Caco-2 (cell line): ENCODE measurements around the gene FADS3. TPM values are rescaled to one million over a fixed set of nuclear protein-coding genes. Genes with fewer than 3 reads are reported as not detected.
A peak's percentile ranks its signal among the peaks of the same experiment; 100 is the strongest.

Experiments used
- BruUV-seq: library from RNA; stranded (reverse); fragments of 400-500 nt; replicated peaks from 2 replicates; lab custom pipeline; 2021; lab: Mats Ljungman, UMichigan
- CTCF ChIA-PET: fragments of 300-600 bp; sonication (Branson Sonifier 250); formaldehyde crosslinking; loops from one replicate; lab custom pipeline; 2022; ENCODE audit warnings: antibody characterized with exemption; lab: Charles Lee
- POLR2A ChIA-PET: fragments of 300-600 bp; sonication (Branson Sonifier 250); formaldehyde crosslinking; loops from one replicate; lab custom pipeline; 2022; ENCODE audit warnings: antibody characterized with exemption; lab: Charles Lee
- DNase-seq, 2 experiments: peaks; one replicate each; pipeline versions ENCODE4 v3.0.0 to v3.0.0-alpha.2; 2020 to 2022
- H3K27me3 ChIP-seq: replicated peaks from 2 replicates; pipeline ENCODE4 v1.6.0; 2011; ENCODE audit warnings: low read length; ENCODE audit not compliant: control insufficient read depth, insufficient read depth
- H3K36me3 ChIP-seq: 2 replicates; pipeline ENCODE4 v1.5.1; 2011; ENCODE audit warnings: low read length; ENCODE audit not compliant: control insufficient read depth, insufficient read depth
- H3K4me1 ChIP-seq: fragments of 250-450 bp; sonication (Bioruptor Pico); 2 replicates; pipeline ENCODE4 v1.5.1; 2020; ENCODE audit warnings: mild to moderate bottlenecking
- H3K4me3 ChIP-seq: 2 replicates; pipeline ENCODE4 v1.5.1; 2011; ENCODE audit warnings: low read depth, mild to moderate bottlenecking, control low read depth, low read length
- H3K9me3 ChIP-seq: fragments of 250-450 bp; sonication (Bioruptor Pico); 2 replicates; pipeline ENCODE4 v1.5.1; 2020; ENCODE audit warnings: mild to moderate bottlenecking, moderate library complexity
- H3K27ac Mint-ChIP-seq: one replicate; pipeline ENCODE4 v1.8.0; 2022; ENCODE audit warnings: mixed read lengths; ENCODE audit not compliant: unreplicated experiment
- H3K27me3 Mint-ChIP-seq: one replicate; pipeline ENCODE4 v1.8.0; 2022; ENCODE audit warnings: mixed read lengths; ENCODE audit not compliant: insufficient read depth, unreplicated experiment
- H3K36me3 Mint-ChIP-seq: one replicate; pipeline ENCODE4 v1.8.0; 2022; ENCODE audit warnings: mild to moderate bottlenecking, mixed read lengths; ENCODE audit not compliant: insufficient read depth, unreplicated experiment
- H3K4me1 Mint-ChIP-seq: one replicate; pipeline ENCODE4 v1.8.0; 2022; ENCODE audit warnings: low read depth, mixed read lengths; ENCODE audit not compliant: unreplicated experiment
- H3K4me3 Mint-ChIP-seq: one replicate; pipeline ENCODE4 v1.8.0; 2022; ENCODE audit warnings: mild to moderate bottlenecking, moderate library complexity, mixed read lengths; ENCODE audit not compliant: unreplicated experiment
- H3K9me3 Mint-ChIP-seq: one replicate; pipeline ENCODE4 v1.8.0; 2022; ENCODE audit warnings: mixed read lengths; ENCODE audit not compliant: unreplicated experiment
- CTCF ChIP-seq, 2 experiments: fragments of 200-600 bp in 1 of 2; IDR thresholded peaks; 1 replicate in 1 of 2; 2 replicates in 1 of 2; pipeline versions ENCODE4 v1.5.1 to v1.8.0; 2011 to 2022; ENCODE audit warnings: antibody characterized with exemption in 1 of 2, control low read depth in 1 of 2, inconsistent platforms in 1 of 2, low read depth in 1 of 2, low read length in 1 of 2, mild to moderate bottlenecking in 1 of 2, moderate library complexity in 1 of 2; ENCODE audit not compliant: insufficient read depth in 1 of 2, severe bottlenecking in 1 of 2, unreplicated experiment in 1 of 2
- intact Hi-C: fragments of 100-400 bp; cut with micrococcal nuclease; formaldehyde crosslinking; loops from one replicate; pipeline ENCODE4 v1.10.0; 2022; ENCODE audit not compliant: unreplicated experiment
- total RNA-seq: library from RNA; stranded (reverse); gene quantifications from 2 replicates; pipeline ENCODE4 v1.2.3, GENCODE V29; 2022

Gene FADS3
- total RNA-seq, 1 experiment from 2014 or later = 32.7 TPM

GRCh38 chr11:61897387-61898246, 6.3 kb upstream of the FADS3 start:
- no TSS peak for BruUV-seq
- H3K27me3 Mint-ChIP-seq = no peaks in the 10 kb centered on the region
- Histone ChIP-seq H3K27me3 (no peaks in the 10 kb centered on the region), H3K4me3 (no peak overlapping the region), H3K36me3 (no peaks in the 10 kb centered on the region), H3K9me3 (no peaks in the 10 kb centered on the region), H3K4me1 (no peaks in the 10 kb centered on the region)
- peak; percentile 79 to 90 for DNase-seq
- intact Hi-C loops = loop anchor here (1.0 kb wide), 2 partner anchors 26 to 185 kb away; no protein-coding TSS in a partner anchor
- no peak overlapping the region for H3K27ac Mint-ChIP-seq
- peak; percentile 95 to 96 for TF ChIP-seq CTCF (IDR thresholded peaks at IDR 0.05; ENCODE audit: insufficient read depth in 1 of 2, low read depth in 1 of 2, low read length in 1 of 2, severe bottlenecking in 1 of 2, unreplicated experiment in 1 of 2)
- ChIA-PET CTCF (interaction anchor here (0.6 to 7.2 kb wide), 14 partner anchors 16 to 533 kb away, joined by 3 to 274 read pairs (median 7); partner anchors contain the start of genes BEST1 and FTH1), POLR2A (interaction anchor here (0.7 to 0.9 kb wide), 2 partner anchors 50 to 81 kb away, joined by 3 read pairs; partner anchors contain the start of gene FADS1)
- H3K36me3 Mint-ChIP-seq = peaks cover 6% of the 10 kb centered on the region
- no peaks in the 10 kb centered on the region for H3K9me3 Mint-ChIP-seq
- no peaks in the 10 kb centered on the region for H3K4me1 Mint-ChIP-seq
- no peak overlapping the region for H3K4me3 Mint-ChIP-seq

DNA sequence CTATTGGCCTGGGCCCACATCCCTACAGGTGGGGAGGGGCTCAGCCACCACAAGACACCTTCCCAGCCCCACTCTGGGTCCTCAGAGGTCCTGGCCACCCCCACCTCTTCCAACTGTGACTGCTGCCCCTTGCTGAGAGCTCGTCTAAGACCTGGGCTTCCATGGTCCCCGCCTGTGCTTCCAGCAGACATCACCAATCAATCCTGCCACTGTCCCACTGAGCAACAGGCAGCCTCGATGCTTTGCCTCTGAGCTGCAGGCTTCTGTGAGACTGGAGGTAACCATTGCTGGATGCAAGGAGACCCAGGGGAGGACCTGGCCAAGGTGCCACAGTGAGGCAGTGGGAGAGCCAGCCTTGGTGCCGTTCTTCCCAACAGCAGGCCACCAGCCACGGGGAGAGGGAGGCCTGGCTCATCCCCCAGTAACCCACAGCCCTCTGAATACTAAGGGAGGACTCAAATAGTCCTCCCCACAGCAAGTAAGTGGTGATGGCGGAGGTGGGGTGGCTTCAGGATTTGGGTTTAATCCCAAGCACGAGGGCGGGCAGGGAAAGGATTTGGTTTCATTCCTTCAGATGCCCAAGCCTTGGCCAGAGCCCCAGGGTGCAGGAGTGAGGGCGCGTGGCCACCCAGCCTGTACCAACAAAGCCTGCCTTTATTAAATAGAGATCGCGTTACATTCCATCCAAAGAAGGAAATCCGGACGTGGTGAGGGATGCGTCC, 5.5 kb upstream of the FADS3 start:
- Histone ChIP-seq H3K9me3 (no peaks in the 10 kb centered on the region), H3K27me3 (no peaks in the 10 kb centered on the region), H3K36me3 (no peaks in the 10 kb centered on the region), H3K4me3 (no peak overlapping the region), H3K4me1 (no peaks in the 10 kb centered on the region)
- intact Hi-C loops = loop anchor here (1.0 kb wide), 2 partner anchors 26 to 185 kb away; no protein-coding TSS in a partner anchor
- POLR2A ChIA-PET = interaction anchor here (0.6 to 0.9 kb wide), 3 partner anchors 19 to 80 kb away, joined by 3 read pairs; partner anchors contain the start of gene FADS1
- peaks cover 6% of the 10 kb centered on the region for H3K36me3 Mint-ChIP-seq
- H3K4me1 Mint-ChIP-seq = no peaks in the 10 kb centered on the region
- no peaks in the 10 kb centered on the region for H3K9me3 Mint-ChIP-seq
- H3K27me3 Mint-ChIP-seq = no peaks in the 10 kb centered on the region
- H3K4me3 Mint-ChIP-seq = no peak overlapping the region
- H3K27ac Mint-ChIP-seq = peak overlapping the region; percentile 26
- no peak for TF ChIP-seq CTCF (IDR thresholded peaks at IDR 0.05; ENCODE audit: insufficient read depth in 1 of 2, low read depth in 1 of 2, low read length in 1 of 2, severe bottlenecking in 1 of 2, unreplicated experiment in 1 of 2)
- BruUV-seq = no TSS peak
- DNase-seq = no peak
- CTCF ChIA-PET = interaction anchor here (0.6 to 7.2 kb wide), 6 partner anchors 27 to 211 kb away, joined by 7 to 274 read pairs (median 43); partner anchors contain the start of gene BEST1

DNA sequence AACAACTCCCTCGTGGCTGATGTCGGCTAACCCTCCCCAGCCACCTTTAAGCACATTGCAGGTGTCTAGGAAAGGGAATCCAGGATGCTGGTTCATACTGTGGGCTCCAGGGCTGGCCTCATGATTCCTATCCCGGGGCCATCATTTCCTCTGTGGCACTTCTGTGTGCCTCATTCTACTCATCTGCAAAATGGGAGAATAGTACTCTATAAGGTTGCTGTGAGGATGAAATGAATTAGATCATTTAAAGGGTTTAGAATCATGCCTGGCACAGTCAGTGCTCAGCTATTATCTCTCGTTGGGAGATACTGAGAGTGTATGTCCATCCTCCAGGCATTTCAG, 4.3 kb upstream of the FADS3 start:
- H3K36me3 Mint-ChIP-seq = peaks cover 11% of the 10 kb centered on the region
- Histone ChIP-seq H3K9me3 (no peaks in the 10 kb centered on the region), H3K27me3 (no peaks in the 10 kb centered on the region), H3K4me3 (no peak overlapping the region), H3K36me3 (no peaks in the 10 kb centered on the region), H3K4me1 (peaks cover under 1% of the 10 kb centered on the region; the same call in 1 of the 2 replicates)
- BruUV-seq = no TSS peak
- H3K4me1 Mint-ChIP-seq = no peaks in the 10 kb centered on the region
- H3K27me3 Mint-ChIP-seq = no peaks in the 10 kb centered on the region
- H3K27ac Mint-ChIP-seq = no peak overlapping the region
- ChIA-PET POLR2A (interaction anchor here (0.6 kb wide), 1 partner anchor 54 kb away, joined by 3 read pairs; no protein-coding TSS in a partner anchor), CTCF (interaction anchor here (5.1 to 7.2 kb wide), 2 partner anchors 52 to 186 kb away, joined by 48 to 274 read pairs; partner anchors contain the start of gene BEST1)
- intact Hi-C loops = no loop called here
- TF ChIP-seq CTCF (IDR thresholded peaks at IDR 0.05; ENCODE audit: insufficient read depth in 1 of 2, low read depth in 1 of 2, low read length in 1 of 2, severe bottlenecking in 1 of 2, unreplicated experiment in 1 of 2) = no peak
- no peak for DNase-seq
- no peak overlapping the region for H3K4me3 Mint-ChIP-seq
- no peaks in the 10 kb centered on the region for H3K9me3 Mint-ChIP-seq
